ENCODE results near the gene MTA3.

Gene MTA3

DNA sequence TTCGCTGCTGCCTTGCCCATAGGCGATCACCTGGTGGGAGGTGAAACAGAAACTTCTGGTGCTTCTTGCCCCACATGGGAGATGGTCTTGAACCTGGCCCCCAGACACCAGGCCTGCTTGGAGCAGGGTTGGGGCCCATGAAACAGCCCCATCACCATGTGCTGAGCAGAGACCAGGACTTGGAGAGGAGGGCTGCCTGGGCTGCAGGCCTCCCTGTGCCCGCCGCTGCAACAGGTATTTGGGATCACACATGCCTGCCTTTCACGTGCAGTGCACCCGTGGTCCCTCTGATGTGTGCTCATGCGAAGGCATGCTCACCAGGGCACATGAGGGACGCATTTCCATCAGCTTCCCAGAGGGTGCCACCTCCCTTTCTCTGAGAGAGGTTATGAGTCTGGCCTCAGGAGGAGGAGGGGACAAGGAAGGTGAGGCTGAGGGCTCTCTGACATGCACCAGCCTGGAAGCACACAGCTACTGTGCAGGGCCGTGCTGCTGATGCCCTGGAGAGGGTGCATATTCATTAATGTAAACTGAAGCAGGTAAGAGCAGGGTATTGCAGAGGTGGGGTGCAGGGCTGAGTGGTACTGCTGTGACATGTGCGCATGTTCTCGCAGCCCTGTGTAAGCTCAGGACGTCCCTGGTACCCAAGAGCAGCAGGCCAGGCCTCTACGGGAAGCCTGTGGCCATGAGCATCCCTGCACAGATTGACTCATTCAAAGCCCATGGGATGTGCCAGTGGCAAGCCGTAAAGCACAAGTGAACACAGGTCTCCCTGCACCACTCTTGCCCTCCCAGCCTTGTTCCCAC is 199.7 kb downstream of the MTA3 start:
- in situ Hi-C loops (cut with MboI; ENCODE audit: low pct_unique_long_range_greater_than_20kb, low sequenced_read_pairs), result no loop called here
- DNase-seq, result no peak

DNA sequence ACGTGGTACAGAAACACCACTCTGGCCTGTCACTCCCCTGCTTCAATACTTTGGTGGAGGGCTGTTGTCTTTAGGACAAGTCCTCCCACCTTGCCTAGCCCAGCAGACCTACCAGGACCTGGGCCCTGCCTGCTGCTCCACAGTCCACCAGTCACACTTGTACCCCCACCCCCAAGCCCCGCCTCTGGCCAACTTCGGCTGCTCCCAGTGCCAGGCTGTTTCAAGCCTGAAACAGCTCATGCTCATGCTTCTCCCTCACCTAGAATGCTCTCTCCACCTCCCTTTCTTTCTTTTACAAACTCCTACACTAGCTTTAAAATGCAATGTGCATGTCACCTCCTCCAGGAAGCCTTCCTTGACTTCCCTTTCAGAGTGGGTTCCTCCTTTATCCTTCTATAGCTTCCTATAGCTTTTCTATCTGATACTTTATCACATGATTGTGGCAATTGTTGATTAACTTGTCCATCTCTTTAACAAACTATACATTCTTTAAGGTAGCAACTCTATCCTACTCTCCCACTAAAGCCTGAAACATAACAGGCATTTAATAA is 200.3 kb downstream of the MTA3 start:
- in situ Hi-C loops (cut with MboI; ENCODE audit: low pct_unique_long_range_greater_than_20kb, low sequenced_read_pairs), result no loop called here
- no peak for DNase-seq

DNA sequence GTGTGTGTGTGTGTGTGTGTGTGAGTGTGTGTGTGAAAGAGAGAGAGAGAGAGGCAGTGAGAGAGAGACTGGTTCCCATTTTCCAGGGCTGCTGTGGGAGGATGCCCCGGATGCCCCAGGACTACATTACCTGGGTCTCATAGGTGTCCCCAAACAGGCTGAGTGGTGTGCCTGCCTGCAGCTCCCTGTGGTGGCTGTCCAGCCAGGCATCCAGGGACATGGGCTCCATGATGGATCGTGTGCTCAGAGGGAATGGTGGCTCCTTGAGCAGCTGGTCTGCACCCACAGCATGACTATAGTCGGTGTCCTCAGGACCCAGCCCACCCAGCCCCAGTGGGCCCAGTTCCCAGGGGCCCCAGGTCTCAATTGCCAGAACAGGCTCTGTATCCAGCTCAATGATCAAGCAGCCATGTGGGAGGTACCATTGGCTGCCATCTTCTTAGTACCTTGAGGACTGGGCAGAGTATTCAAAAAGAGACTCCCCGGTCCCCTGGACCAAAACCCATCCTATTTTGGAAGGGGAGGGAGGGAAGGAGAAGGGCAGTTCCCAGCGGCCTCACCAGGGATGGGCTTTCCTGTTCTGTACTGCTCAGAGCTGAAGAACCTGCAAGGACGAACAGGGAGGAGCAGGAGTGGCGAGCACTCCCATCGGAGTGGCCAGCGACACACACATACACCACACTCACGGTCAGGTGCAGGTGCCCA is 201.3 kb downstream of the MTA3 start:
- DNase-seq, result no peak
- in situ Hi-C loops (cut with MboI; ENCODE audit: low pct_unique_long_range_greater_than_20kb, low sequenced_read_pairs), result no loop called here

- DNase-seq, result peak; percentile 65
- in situ Hi-C loops (cut with MboI; ENCODE audit: low pct_unique_long_range_greater_than_20kb, low sequenced_read_pairs), result no loop called here
These were observed 202.1 kb downstream of the MTA3 start for GRCh38 chr2:42770288-42771131.

GRCh38 chr2:42771546-42772153 is 203.2 kb downstream of the MTA3 start:
- in situ Hi-C loops (cut with MboI; ENCODE audit: low pct_unique_long_range_greater_than_20kb, low sequenced_read_pairs), result no loop called here
- DNase-seq, result no peak

DNA sequence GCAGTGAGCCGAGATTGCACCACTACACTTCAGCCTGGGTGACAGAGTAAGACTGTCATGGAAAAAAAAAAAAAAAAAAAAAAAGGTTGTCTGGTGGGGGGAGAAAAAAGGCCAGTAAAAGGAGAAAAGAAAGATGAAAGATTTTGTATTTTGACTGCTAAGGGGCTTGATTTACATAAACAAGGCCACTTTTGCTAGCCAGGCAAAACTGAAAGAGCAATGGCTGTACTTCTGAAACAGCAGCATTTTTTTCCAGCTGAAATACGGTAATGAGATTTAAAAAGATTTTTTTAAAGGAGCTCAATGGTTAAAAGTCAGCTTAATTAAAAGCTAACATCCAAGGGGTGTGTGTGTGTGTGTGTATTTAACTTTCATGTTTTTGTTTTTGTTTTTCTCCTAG is 206.8 kb downstream of the MTA3 start:
- in situ Hi-C loops (cut with MboI; ENCODE audit: low pct_unique_long_range_greater_than_20kb, low sequenced_read_pairs), result loop anchor here (25.0 kb wide), 1 partner anchor 263 kb away; no protein-coding TSS in a partner anchor
- DNase-seq, result no peak

DNA sequence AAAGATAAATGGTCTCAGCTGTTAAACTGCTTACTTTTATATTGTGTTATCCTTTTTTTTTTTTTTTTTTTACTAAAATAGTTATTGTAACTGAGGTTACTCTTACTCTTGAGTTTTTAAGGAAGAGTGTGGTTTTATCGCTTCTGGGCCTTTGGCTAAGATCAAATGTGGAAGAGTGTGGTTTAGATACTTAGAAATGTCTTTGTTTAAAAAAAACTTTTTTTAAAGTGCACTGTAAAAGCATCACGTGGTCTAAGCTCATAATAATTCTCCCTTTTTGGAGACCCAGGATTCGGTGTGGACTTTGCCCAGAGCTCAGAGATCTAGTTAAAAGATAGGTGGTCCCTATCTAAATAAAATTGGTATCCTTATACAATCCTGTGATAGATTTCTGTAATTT is 207.4 kb downstream of the MTA3 start:
- in situ Hi-C loops (cut with MboI; ENCODE audit: low pct_unique_long_range_greater_than_20kb, low sequenced_read_pairs), result loop anchor here (25.0 kb wide), 1 partner anchor 264 kb away; no protein-coding TSS in a partner anchor
- DNase-seq, result peak; percentile 35

GRCh38 chr2:42777883-42778805 is 209.7 kb downstream of the MTA3 start:
- in situ Hi-C loops (cut with MboI; ENCODE audit: low pct_unique_long_range_greater_than_20kb, low sequenced_read_pairs), result loop anchor here (25.0 kb wide), 1 partner anchor 266 kb away; no protein-coding TSS in a partner anchor

DNA sequence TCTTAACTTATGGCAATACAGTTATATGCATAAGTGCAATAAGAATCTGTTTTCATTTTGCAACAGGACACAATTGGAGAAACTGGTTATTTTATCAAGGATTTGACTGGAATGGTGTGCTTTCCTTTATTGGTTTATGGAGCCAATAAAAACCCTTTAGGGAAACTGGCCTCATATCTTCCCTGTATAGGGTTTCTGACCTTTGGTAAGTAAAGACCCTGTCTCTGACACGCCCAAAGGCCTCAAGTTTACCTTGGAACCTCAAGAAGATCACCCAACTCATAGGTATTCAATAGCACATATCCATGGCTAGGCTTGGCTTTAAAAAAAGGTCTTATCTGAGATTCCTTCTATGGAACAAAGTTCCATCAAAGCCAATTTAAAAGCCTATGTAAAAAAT is 212.7 kb downstream of the MTA3 start:
- in situ Hi-C loops (cut with MboI; ENCODE audit: low pct_unique_long_range_greater_than_20kb, low sequenced_read_pairs), result loop anchor here (25.0 kb wide), 1 partner anchor 269 kb away; no protein-coding TSS in a partner anchor
- no peak for DNase-seq

More at GRCh38 chr2:42777883-42778805, 209.7 kb downstream of the MTA3 start:
- no peak for DNase-seq

GRCh38 chr2:42783511-42783910 is 215.1 kb downstream of the MTA3 start:
- no peak for DNase-seq
- in situ Hi-C loops (cut with MboI; ENCODE audit: low pct_unique_long_range_greater_than_20kb, low sequenced_read_pairs), result loop anchor here (25.0 kb wide), 1 partner anchor 271 kb away; no protein-coding TSS in a partner anchor

GRCh38 chr2:42784204-42784880 is 215.9 kb downstream of the MTA3 start:
- no peak for DNase-seq
- in situ Hi-C loops (cut with MboI; ENCODE audit: low pct_unique_long_range_greater_than_20kb, low sequenced_read_pairs), result loop anchor here (25.0 kb wide), 1 partner anchor 272 kb away; no protein-coding TSS in a partner anchor

DNA sequence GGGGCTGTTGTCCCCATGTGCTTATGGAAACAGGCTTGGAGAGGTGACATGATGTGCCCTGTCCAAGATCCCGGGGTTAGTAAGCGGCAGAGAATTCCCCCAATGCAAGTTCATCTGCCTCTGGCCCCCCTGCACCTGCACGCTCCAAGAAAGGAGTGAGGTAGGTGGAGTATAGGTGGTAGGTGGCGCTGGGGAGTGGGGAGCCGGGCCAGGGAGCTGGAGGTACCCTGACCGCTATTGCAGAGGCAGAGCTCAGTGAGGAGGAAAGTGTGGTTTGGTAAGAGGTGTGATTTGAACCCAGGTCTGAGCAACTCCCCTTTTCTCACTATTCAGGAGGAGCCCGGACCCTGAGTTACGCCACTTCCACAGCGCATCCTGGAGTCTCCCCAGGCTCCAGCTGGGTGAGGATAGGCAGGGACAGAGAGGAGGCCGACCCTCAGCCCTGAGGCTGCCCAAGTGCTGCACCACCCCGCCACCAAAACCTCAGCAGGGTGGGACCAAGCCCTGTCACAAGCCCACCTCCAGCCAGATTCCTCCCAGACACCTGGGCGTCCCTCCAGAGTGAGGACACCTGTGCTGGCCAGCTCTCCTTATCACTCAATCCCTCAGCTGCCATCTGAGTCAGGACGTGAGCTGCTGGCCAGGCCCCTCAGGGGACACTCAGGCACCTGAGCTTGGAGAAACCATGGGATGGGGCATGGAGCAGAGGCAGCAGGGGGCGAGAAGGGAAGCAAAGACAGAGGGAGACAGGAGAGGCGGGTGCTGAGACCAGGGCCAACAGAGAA is 218.3 kb downstream of the MTA3 start:
- in situ Hi-C loops (cut with MboI; ENCODE audit: low pct_unique_long_range_greater_than_20kb, low sequenced_read_pairs), result loop anchor here (25.0 kb wide), 1 partner anchor 274 kb away; no protein-coding TSS in a partner anchor
- DNase-seq, result no peak

DNA sequence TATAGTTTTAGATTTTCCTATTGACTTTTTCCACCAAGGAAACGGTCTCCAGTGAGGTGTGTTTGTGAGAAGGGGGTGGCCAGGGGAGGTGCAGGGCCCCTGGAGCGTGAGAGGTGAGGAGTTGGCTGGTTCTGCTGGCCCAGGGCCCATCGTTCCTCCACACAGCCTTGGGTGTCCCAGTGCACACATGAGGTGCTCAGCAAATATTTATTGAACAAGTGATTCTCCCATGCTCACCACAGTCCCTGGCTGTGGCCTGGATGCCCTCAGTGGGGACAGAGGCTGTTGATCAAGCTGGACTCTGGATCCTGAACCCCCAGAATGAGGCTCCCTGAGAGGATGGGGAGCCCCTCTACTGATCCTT is 219.0 kb downstream of the MTA3 start:
- in situ Hi-C loops (cut with MboI; ENCODE audit: low pct_unique_long_range_greater_than_20kb, low sequenced_read_pairs), result loop anchor here (25.0 kb wide), 1 partner anchor 275 kb away; no protein-coding TSS in a partner anchor
- DNase-seq, result no peak

- DNase-seq, result no peak
- in situ Hi-C loops (cut with MboI; ENCODE audit: low pct_unique_long_range_greater_than_20kb, low sequenced_read_pairs), result loop anchor here (25.0 kb wide), 1 partner anchor 276 kb away; no protein-coding TSS in a partner anchor
These were observed 219.5 kb downstream of the MTA3 start for GRCh38 chr2:42787788-42788477.

DNA sequence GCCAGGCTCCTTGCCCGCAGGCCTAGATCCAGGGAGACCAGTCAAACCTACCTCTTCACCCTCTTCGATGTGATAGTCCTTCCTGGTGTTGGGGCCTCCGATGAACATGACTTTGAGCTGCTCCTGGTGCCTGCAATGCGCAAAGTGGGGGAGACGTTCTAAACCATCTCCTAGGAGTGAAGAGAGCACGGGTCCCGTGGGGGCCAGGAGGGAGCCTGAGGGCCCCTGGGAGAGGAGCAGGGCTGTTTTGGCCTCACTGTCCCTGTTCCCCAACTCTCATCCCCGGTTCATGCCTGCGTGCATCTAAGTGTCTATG is 220.0 kb downstream of the MTA3 start:
- no peak for DNase-seq
- in situ Hi-C loops (cut with MboI; ENCODE audit: low pct_unique_long_range_greater_than_20kb, low sequenced_read_pairs), result loop anchor here (25.0 kb wide), 1 partner anchor 276 kb away; no protein-coding TSS in a partner anchor

GRCh38 chr2:42788882-42789281 is 220.4 kb downstream of the MTA3 start:
- no peak for DNase-seq
- in situ Hi-C loops (cut with MboI; ENCODE audit: low pct_unique_long_range_greater_than_20kb, low sequenced_read_pairs), result loop anchor here (25.0 kb wide), 1 partner anchor 277 kb away; no protein-coding TSS in a partner anchor

All from KBM-7 (cell line).